ENCODE data around the gene PRKG1. TPM values are rescaled to one million over a fixed set of nuclear protein-coding genes. Genes with fewer than 3 reads are reported as not detected.

PRKG1 gene
- total and polyA plus RNA-seq, 2 of the 4 experiments (the other 2 are of a cell fraction), result 3.5 to 18.3 TPM

DNA sequence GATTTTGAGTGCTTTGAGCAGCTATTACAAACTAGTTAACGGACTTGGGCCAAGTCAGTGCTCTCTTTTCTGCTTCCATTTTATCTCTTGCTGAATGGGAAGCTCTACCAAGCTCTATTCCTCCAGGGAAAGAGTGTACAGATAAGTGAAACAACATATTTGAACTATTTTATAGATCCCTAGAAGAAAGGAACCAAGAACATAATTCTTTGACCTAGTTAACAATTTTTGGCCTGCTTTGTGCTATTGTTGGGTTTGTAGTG, 244.8 kb downstream of the PRKG1 start:
- no peak for ATAC-seq (ENCODE audit: low read depth)
- ChIA-PET POLR2A (ENCODE audit: unreplicated experiment) (no interaction called here), CTCF (no interaction called here)
- no CpG with 5 or more reads among the region's 1 CpG for whole genome bisulfite sequencing, 2 experiments (ENCODE audit: extremely low coverage in 2 of 2, insufficient read length in 1 of 2)
- H2AFZ ChIP-seq (replicated peaks; ENCODE audit: low read length, poor library complexity), result no peak overlapping the region
- H3K9me3 ChIP-seq (ENCODE audit: control insufficient read depth, insufficient read depth, low read length), result no peaks in the 10 kb centered on the region
- H2BK120ac ChIP-seq (ENCODE audit: low read depth, low read length), result no peak overlapping the region
- no peak overlapping the region for H3K18ac ChIP-seq (ENCODE audit: low read depth, low read length)
- H3K14ac ChIP-seq (replicated peaks; ENCODE audit: low read depth, low read length), result no peak overlapping the region
- no peak overlapping the region for H3K4me2 ChIP-seq (ENCODE audit: low read depth, low read length)
- no TSS peak for BruUV-seq (replicated peaks)
- in situ Hi-C loops (cut with MboI; ENCODE audit: low sequenced_read_pairs) (no loop called here), dilution Hi-C loops (cut with HindIII; ENCODE audit: low sequenced_read_pairs, unreplicated experiment) (no loop called here), intact Hi-C loops (cut with micrococcal nuclease) (no loop called here)
- H3K56ac ChIP-seq (ENCODE audit: extremely low read depth, insufficient read depth, low read length), result no peak overlapping the region
- TF ChIP-seq, protein P1, sequence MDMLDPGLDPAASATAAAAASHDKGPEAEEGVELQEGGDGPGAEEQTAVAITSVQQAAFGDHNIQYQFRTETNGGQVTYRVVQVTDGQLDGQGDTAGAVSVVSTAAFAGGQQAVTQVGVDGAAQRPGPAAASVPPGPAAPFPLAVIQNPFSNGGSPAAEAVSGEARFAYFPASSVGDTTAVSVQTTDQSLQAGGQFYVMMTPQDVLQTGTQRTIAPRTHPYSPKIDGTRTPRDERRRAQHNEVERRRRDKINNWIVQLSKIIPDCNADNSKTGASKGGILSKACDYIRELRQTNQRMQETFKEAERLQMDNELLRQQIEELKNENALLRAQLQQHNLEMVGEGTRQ (IDR thresholded peaks at IDR 0.05; ENCODE audit: low read depth, low read length), result no peak
- TF ChIP-seq RFX5 (IDR thresholded peaks at IDR 0.05; ENCODE audit: low read depth, low read length), result no peak
- no peak for TF ChIP-seq MAFK (IDR thresholded peaks at IDR 0.05; ENCODE audit: low read depth, low read length)
- no peak overlapping the region for H3K9ac ChIP-seq (ENCODE audit: low read depth, low read length)
- H4K5ac ChIP-seq (ENCODE audit: low read depth, low read length), result no peak overlapping the region
- H2BK20ac ChIP-seq (ENCODE audit: low read depth, low read length), result no peak overlapping the region
- no peaks in the 10 kb centered on the region for H4K20me1 ChIP-seq (ENCODE audit: insufficient read depth, low read length)
- H3K27me3 ChIP-seq (ENCODE audit: control insufficient read depth, insufficient read depth, low read length), result no peaks in the 10 kb centered on the region
- no peak overlapping the region for H3K23ac ChIP-seq (ENCODE audit: low read depth, low read length)
- no peak overlapping the region for H2AK9ac ChIP-seq (replicated peaks; ENCODE audit: low read depth, low read length, poor library complexity)
- no peak overlapping the region for H4K91ac ChIP-seq (ENCODE audit: insufficient read depth, low read depth, low read length)
- H3K79me1 ChIP-seq (ENCODE audit: low read depth in 1 of 2, low read length in 2 of 2), result peaks cover 0 to 2% of the 10 kb centered on the region in 2 experiments; a peak in 2 of 4 replicates
- no peak overlapping the region for H3K4ac ChIP-seq (ENCODE audit: low read depth, low read length)
- H4K8ac ChIP-seq (ENCODE audit: low read depth in 2 of 2, low read length in 2 of 2), result no peak overlapping the region
- H2BK15ac ChIP-seq (ENCODE audit: low read depth, low read length), result no peak overlapping the region
- H3K36me3 ChIP-seq (ENCODE audit: control insufficient read depth, insufficient read depth, low read length), result no peaks in the 10 kb centered on the region
- H3K9me1 ChIP-seq (ENCODE audit: insufficient read depth, low read length), result no peaks in the 10 kb centered on the region
- no peak overlapping the region for H2AK5ac ChIP-seq (ENCODE audit: low read depth, low read length)
- no peak overlapping the region for H2BK5ac ChIP-seq (ENCODE audit: low read depth, low read length, poor library complexity, severe bottlenecking)
- DNase-seq, result no peak
- H3K27ac ChIP-seq (ENCODE audit: insufficient read depth, low read length), result no peak overlapping the region
- H3K4me3 ChIP-seq (ENCODE audit: insufficient read depth, low read depth, low read length), result no peak overlapping the region
- no peaks in the 10 kb centered on the region for H3K4me1 ChIP-seq (ENCODE audit: control insufficient read depth, insufficient read depth, low read length)
